ENCODE results near the gene ANAPC2. TPM values are rescaled to one million over a fixed set of nuclear protein-coding genes. Genes with fewer than 3 reads are reported as not detected.

Gene ANAPC2
- total RNA-seq = 24.4 and 30.5 TPM in 2 replicates

- DNase-seq (ENCODE audit: low read depth, low spot score) = peak; percentile 64
These were observed at the start of gene ANAPC2, which contains the start of gene SSNA1 for GRCh38 chr9:137188490-137189296. TSS of gene ANAPC2 (minus strand) at chr9:137188560. CDS start at chr9:137188532, 28 bp downstream. TSS of gene SSNA1 (plus strand) at chr9:137188676. CDS start at chr9:137188727, 51 bp downstream.

GRCh38 chr9:137236936-137237421 lies 48.6 kb upstream of the ANAPC2 start:
- DNase-seq (ENCODE audit: low read depth, low spot score) = no peak

GRCh38 chr9:137236238-137236935 lies 48.0 kb upstream of the ANAPC2 start:
- DNase-seq (ENCODE audit: low read depth, low spot score) = peak; percentile 35

GRCh38 chr9:137235424-137236237 lies 47.3 kb upstream of the ANAPC2 start:
- no peak for DNase-seq (ENCODE audit: low read depth, low spot score)

- no peak for DNase-seq (ENCODE audit: low read depth, low spot score)
These were observed 46.5 kb upstream of the ANAPC2 start for GRCh38 chr9:137234758-137235423.

- no peak for DNase-seq (ENCODE audit: low read depth, low spot score)
These were observed 45.8 kb upstream of the ANAPC2 start for GRCh38 chr9:137234055-137234697.

GRCh38 chr9:137233143-137233980 lies 45.0 kb upstream of the ANAPC2 start:
- DNase-seq (ENCODE audit: low read depth, low spot score) = no peak

- DNase-seq (ENCODE audit: low read depth, low spot score) = no peak
These were observed 44.1 kb upstream of the ANAPC2 start for GRCh38 chr9:137232510-137232909.

- no peak for DNase-seq (ENCODE audit: low read depth, low spot score)
These were observed 43.7 kb upstream of the ANAPC2 start for GRCh38 chr9:137232101-137232500.

GRCh38 chr9:137231372-137232039 lies 43.1 kb upstream of the ANAPC2 start:
- DNase-seq (ENCODE audit: low read depth, low spot score) = no peak

- DNase-seq (ENCODE audit: low read depth, low spot score) = no peak
These were observed 42.5 kb upstream of the ANAPC2 start, which contains the start of gene SLC34A3 for GRCh38 chr9:137230705-137231371. TSS of gene SLC34A3 (plus strand) at chr9:137230901. CDS start at chr9:137231703, 802 bp downstream.

GRCh38 chr9:137229903-137230704 lies 41.7 kb upstream of the ANAPC2 start:
- DNase-seq (ENCODE audit: low read depth, low spot score) = no peak

- DNase-seq (ENCODE audit: low read depth, low spot score) = no peak
These were observed 40.9 kb upstream of the ANAPC2 start for GRCh38 chr9:137228968-137229896.

GRCh38 chr9:137228506-137228967 lies 40.2 kb upstream of the ANAPC2 start:
- DNase-seq (ENCODE audit: low read depth, low spot score) = no peak

- no peak for DNase-seq (ENCODE audit: low read depth, low spot score)
These were observed 39.6 kb upstream of the ANAPC2 start for GRCh38 chr9:137227853-137228505.

Measured in pulmonary artery endothelial cell (primary cell).